ENCODE data around the gene SMYD3. TPM values are rescaled to one million over a fixed set of nuclear protein-coding genes. Genes with fewer than 3 reads are reported as not detected.

The SMYD3 gene
- total and polyA plus RNA-seq, 9 of the 15 experiments (the other 6 are each of a cell fraction or from before 2014, with no cell fraction given), result 128 to 440 (median 197) TPM

DNA sequence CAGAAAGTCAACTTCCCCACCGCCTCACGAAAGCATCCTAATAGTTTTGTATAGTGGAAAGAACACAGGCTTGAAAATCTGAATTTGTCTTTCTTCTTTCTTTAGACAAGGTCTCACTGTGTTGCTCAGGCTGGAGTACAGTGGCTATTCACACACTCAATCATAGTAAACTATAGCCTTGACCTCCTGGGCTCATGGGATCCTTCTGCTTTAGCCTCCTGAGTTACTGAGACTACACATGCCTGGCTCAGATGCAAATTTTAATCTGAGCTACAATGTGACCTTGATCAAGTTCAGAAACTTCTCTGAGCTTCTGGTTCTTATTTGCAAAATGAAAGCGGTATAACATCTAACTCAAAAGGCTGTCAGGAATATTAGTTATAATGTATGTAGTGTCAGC lies 362.1 kb downstream of the SMYD3 start:
- WGBS (ENCODE audit: insufficient coverage, low coverage, missing lambda C conversion rate), result 92% methylated on average over 3 of the region's 3 CpGs
- H3K4me3 ChIP-seq, result no peak overlapping the region
- TF ChIP-seq SRSF1 (IDR thresholded peaks at IDR 0.05; ENCODE audit: low read depth, low read length), result no peak
- TF ChIP-seq, protein P1, sequence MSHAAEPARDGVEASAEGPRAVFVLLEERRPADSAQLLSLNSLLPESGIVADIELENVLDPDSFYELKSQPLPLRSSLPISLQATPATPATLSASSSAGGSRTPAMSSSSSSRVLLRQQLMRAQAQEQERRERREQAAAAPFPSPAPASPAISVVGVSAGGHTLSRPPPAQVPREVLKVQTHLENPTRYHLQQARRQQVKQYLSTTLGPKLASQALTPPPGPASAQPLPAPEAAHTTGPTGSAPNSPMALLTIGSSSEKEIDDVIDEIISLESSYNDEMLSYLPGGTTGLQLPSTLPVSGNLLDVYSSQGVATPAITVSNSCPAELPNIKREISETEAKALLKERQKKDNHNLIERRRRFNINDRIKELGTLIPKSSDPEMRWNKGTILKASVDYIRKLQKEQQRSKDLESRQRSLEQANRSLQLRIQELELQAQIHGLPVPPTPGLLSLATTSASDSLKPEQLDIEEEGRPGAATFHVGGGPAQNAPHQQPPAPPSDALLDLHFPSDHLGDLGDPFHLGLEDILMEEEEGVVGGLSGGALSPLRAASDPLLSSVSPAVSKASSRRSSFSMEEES (CRISPR knock-in tag; IDR thresholded peaks at IDR 0.05), result no peak
- no peak for TF ChIP-seq TEAD4 (IDR thresholded peaks at IDR 0.05; ENCODE audit: low read length)
- TF ChIP-seq TEAD4 (CRISPR knock-in tag; IDR thresholded peaks at IDR 0.05; ENCODE audit: borderline replicate concordance), result no peak
- no peak for TF ChIP-seq ZNF134 (CRISPR knock-in tag; conservative IDR thresholded peaks at IDR 0.05)
- TF ChIP-seq, protein P2, sequence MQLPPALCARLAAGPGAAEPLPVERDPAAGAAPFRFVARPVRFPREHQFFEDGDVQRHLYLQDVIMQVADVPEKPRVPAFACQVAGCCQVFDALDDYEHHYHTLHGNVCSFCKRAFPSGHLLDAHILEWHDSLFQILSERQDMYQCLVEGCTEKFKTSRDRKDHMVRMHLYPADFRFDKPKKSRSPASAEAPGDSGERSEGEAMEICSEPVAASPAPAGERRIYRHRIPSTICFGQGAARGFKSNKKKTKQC (CRISPR knock-in tag; IDR thresholded peaks at IDR 0.05), result no peak
- TF ChIP-seq PHF8 (IDR thresholded peaks at IDR 0.05; ENCODE audit: borderline replicate concordance, low read length), result no peak
- no peak for TF ChIP-seq ZNF253 (CRISPR knock-in tag; conservative IDR thresholded peaks at IDR 0.05)
- TF ChIP-seq HEY1 (CRISPR knock-in tag; IDR thresholded peaks at IDR 0.05; ENCODE audit: borderline replicate concordance), result no peak
- TF ChIP-seq, protein P3, sequence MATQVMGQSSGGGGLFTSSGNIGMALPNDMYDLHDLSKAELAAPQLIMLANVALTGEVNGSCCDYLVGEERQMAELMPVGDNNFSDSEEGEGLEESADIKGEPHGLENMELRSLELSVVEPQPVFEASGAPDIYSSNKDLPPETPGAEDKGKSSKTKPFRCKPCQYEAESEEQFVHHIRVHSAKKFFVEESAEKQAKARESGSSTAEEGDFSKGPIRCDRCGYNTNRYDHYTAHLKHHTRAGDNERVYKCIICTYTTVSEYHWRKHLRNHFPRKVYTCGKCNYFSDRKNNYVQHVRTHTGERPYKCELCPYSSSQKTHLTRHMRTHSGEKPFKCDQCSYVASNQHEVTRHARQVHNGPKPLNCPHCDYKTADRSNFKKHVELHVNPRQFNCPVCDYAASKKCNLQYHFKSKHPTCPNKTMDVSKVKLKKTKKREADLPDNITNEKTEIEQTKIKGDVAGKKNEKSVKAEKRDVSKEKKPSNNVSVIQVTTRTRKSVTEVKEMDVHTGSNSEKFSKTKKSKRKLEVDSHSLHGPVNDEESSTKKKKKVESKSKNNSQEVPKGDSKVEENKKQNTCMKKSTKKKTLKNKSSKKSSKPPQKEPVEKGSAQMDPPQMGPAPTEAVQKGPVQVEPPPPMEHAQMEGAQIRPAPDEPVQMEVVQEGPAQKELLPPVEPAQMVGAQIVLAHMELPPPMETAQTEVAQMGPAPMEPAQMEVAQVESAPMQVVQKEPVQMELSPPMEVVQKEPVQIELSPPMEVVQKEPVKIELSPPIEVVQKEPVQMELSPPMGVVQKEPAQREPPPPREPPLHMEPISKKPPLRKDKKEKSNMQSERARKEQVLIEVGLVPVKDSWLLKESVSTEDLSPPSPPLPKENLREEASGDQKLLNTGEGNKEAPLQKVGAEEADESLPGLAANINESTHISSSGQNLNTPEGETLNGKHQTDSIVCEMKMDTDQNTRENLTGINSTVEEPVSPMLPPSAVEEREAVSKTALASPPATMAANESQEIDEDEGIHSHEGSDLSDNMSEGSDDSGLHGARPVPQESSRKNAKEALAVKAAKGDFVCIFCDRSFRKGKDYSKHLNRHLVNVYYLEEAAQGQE (IDR thresholded peaks at IDR 0.05; ENCODE audit: borderline replicate concordance), result no peak
- TF ChIP-seq, protein P3 (CRISPR knock-in tag; IDR thresholded peaks at IDR 0.05; ENCODE audit: low read depth), result no peak
- no peak for TF ChIP-seq BRD9 (IDR thresholded peaks at IDR 0.05; ENCODE audit: low read depth, partially characterized antibody)
- TF ChIP-seq CEBPG (CRISPR knock-in tag; IDR thresholded peaks at IDR 0.05), result no peak
- no peak for TF ChIP-seq CEBPG (tag; conservative IDR thresholded peaks at IDR 0.05 in 1 of 2, IDR thresholded peaks at IDR 0.05 in 1 of 2)
- POLR2A ChIA-PET, result interaction anchor here (1.2 to 2.9 kb wide), 4 partner anchors 9 to 26 kb away, joined by 3 to 17 read pairs (median 6); no protein-coding TSS in a partner anchor
- H3K36me3 ChIP-seq (ENCODE audit: control insufficient read depth, insufficient read depth, low read length), result peaks cover 7% of the 10 kb centered on the region; the same call in 2 of the 3 replicates
- CTCF ChIA-PET (ENCODE audit: low intra/inter-chr PET ratio), result no interaction called here
- H2AFZ ChIP-seq (ENCODE audit: low read depth, low read length), result no peak overlapping the region
- H3K27ac ChIP-seq (ENCODE audit: extremely low read depth, low read depth, low read length), result no peak overlapping the region
- intact Hi-C loops (cut with micrococcal nuclease), result no loop called here
- no TSS peak for BruUV-seq (replicated peaks)
- H3K4me1 ChIP-seq (replicated peaks in 1 of 2; ENCODE audit: control insufficient read depth in 2 of 2, insufficient read depth in 2 of 2, low read length in 2 of 2), result peaks cover 5 to 34% of the 10 kb centered on the region in 2 experiments; a peak in 4 of 5 replicates
- DNase-seq (ENCODE audit: extremely low read depth in 1 of 4, low spot score in 3 of 4) (no peak), ATAC-seq (no peak), FAIRE-seq (no peak)
- H3K27me3 ChIP-seq (ENCODE audit: control insufficient read depth in 2 of 2, insufficient read depth in 2 of 2, low read length in 2 of 2), result no peaks in the 10 kb centered on the region
- H3K4me2 ChIP-seq (ENCODE audit: insufficient read depth, low read length), result no peak overlapping the region
- in situ Hi-C loops (cut with MboI), result no loop called here
- no peak overlapping the region for H3K9ac ChIP-seq (ENCODE audit: insufficient read depth in 1 of 2, low read depth in 2 of 2, low read length in 2 of 2)
- H3K9me1 ChIP-seq (ENCODE audit: control insufficient read depth, insufficient read depth, low read length), result no peaks in the 10 kb centered on the region
- peaks cover 13% of the 10 kb centered on the region; the same call in 1 of the 3 replicates for H3K79me2 ChIP-seq (ENCODE audit: control insufficient read depth, insufficient read depth, low read length)
- H3K9me3 ChIP-seq (replicated peaks; ENCODE audit: control insufficient read depth, insufficient read depth, low read depth, low read length), result peaks cover 9% of the 10 kb centered on the region
- no peaks in the 10 kb centered on the region for H4K20me1 ChIP-seq (replicated peaks; ENCODE audit: control insufficient read depth, insufficient read depth, low read length)

All from K562 (cell line).